Motor neuron (in vitro differentiated cells): ENCODE results near the gene ZNF385B. TPM values are rescaled to one million over a fixed set of nuclear protein-coding genes. Genes with fewer than 3 reads are reported as not detected.

Experiments
- ATAC-seq, 8 experiments: fragments of 200-7000 bp; cut with Tn5 transposase; replicated peaks in 6 of 8; 2 replicates each; pipeline ENCODE4 v1.8.0; 2021; ENCODE audit warnings: mild to moderate bottlenecking in 8 of 8, moderate library complexity in 8 of 8
- H3K27ac ChIP-seq, 2 donors: fragments of 250-450 bp; sonication (Bioruptor Pico); 2 replicates each; pipeline ENCODE4 v1.9.0; 2021; ENCODE audit warnings: antibody characterized with exemption in 2 of 2, mild to moderate bottlenecking in 2 of 2, moderate library complexity in 1 of 2
- H3K4me1 ChIP-seq, 2 donors: fragments of 250-450 bp; sonication (Bioruptor Pico); replicated peaks in 1 of 2; 2 replicates each; pipeline ENCODE4 v1.6.1; 2021; ENCODE audit warnings: antibody characterized with exemption in 2 of 2, mild to moderate bottlenecking in 2 of 2, moderate library complexity in 1 of 2
- H3K4me3 ChIP-seq, 5 donors: fragments of 250-450 bp; sonication (Bioruptor Pico); 2 replicates each; pipeline ENCODE4 v1.9.0; 2021; ENCODE audit warnings: antibody characterized with exemption in 5 of 5, mild to moderate bottlenecking in 5 of 5, moderate library complexity in 4 of 5
- WGBS, 10 experiments: fragments of 450-650 bp; shearing (Covaris generic); methylation state at CpG; one replicate each; pipeline ENCODE4 v1.0.0; 2022; 5-methylcytosine and 5-hydroxymethylcytosine counted together
- in situ Hi-C, 9 experiments: fragments of 400-800 bp; cut with MboI; loops; one replicate each; pipeline ENCODE4 v1.15.0; 2021; ENCODE audit warnings: low sequenced_read_pairs in 9 of 9, low pct_unique_long_range_greater_than_20kb in 2 of 9; ENCODE audit not compliant: unreplicated experiment in 9 of 9
- total RNA-seq, 8 experiments: library from RNA; unstranded; fragments of 300-600 nt; gene quantifications; 2 replicates each; pipeline versions ENCODE4 v1.2.3 to v1.2.4, GENCODE V29; 2022

ZNF385B gene
- total RNA-seq, 8 experiments from 2014 or later: 0.14 to 1.6 (median 0.74) TPM; not detected in 2

DNA sequence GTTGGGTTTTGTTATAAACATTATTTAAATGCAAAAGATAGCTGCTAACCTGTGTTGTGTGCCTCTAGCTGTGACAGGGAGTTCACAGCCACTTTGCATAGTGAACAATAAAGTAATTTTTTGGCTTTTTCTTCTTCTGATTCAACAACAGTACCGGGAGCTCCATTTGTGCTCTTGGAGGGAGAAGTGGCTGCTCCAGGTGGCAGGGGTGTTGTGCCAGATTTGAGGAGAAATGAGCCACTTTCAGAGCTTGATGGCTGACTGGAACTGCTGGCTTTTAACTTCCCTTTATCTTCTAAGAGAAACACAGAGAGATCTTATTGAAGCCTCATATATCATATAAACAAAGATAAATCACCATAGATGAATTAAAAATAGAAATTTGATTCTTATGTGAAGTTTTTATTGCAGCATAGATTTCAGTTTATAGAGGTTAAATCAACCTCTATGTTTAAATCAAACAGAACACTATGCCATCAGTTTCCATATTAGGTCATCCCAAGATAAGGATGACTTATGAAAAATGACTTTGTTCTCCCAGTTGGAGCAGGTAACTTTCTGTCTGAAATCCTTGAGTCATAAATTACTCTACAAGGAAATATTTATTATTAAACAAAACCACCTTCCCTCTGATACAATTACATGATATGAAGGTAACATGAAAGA is 414.8 kb downstream of the ZNF385B start:
- Histone ChIP-seq H3K27ac (no peak overlapping the region), H3K4me1 (peaks cover 0 to 7% of the 10 kb centered on the region in 2 donors), H3K4me3 (no peak overlapping the region)
- WGBS, 10 experiments: 17 to 80% (median 50%) methylated on average over 1 of the region's 1 CpG; no CpG with 5 or more reads in 3 of the 10 experiments
- in situ Hi-C loops: loop anchor here in 3 of 9 experiments (25.0 kb wide), 2 partner anchors 291 to 659 kb away; no protein-coding TSS in a partner anchor
- ATAC-seq: no peak

DNA sequence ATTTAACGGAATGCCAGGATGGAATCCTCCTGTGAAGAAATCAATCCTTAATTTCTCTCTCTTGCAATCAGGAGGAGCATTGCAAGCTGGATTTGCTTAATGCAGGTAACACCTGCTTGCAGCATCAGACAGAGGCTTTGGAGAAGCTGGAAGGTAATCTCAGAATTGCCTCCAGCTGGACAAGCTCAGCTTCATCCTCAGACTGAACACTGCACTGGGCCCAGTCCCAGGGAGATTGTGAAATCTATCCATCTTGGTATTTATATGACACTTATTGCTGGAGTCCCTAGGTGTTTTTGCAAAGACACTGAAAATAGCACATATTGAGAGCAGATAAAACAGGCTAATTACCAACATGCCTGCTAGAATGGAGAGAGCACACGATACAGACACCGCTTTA is 417.4 kb downstream of the ZNF385B start:
- H3K4me1 ChIP-seq: peaks cover 4 to 17% of the 10 kb centered on the region in 2 donors
- no peak overlapping the region for H3K27ac ChIP-seq
- ATAC-seq: peak in 6 of 8 experiments; percentile 8 to 53 (median 23)
- in situ Hi-C loops: loop anchor here in 3 of 9 experiments (25.0 kb wide), 2 partner anchors 293 to 657 kb away; no protein-coding TSS in a partner anchor
- H3K4me3 ChIP-seq: no peak overlapping the region
- WGBS, 10 experiments: 50 to 100% (median 91%) methylated on average over 1 to 3 of the region's 3 CpGs

DNA sequence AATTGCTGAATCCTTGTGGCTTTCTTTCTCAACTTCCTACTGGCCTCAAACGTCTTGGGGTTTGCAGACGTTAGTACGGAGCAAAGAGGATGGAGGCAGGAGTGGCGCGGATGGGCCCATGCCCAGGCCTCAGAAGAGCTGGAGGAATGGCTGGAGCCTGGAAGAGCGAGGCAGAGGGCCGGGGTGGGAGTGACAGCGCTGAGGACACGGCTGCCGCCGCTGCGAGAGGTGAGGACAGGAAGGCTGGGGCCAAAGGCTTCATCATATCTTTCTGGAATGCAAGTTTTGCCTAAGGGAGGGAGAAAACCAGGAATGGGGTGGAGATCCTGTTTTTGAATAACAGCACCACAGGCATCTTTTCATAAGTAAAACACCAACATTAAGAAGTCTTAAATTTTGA is 418.2 kb downstream of the ZNF385B start:
- H3K4me1 ChIP-seq: peaks cover 6 to 20% of the 10 kb centered on the region in 2 donors
- WGBS, 10 experiments: 17 to 86% (median 40%) methylated on average over 1 to 8 of the region's 12 CpGs; no CpG with 5 or more reads in 5 of the 10 experiments
- ATAC-seq: peak in 3 of 8 experiments; percentile 78 to 86 (median 86)
- no peak overlapping the region for H3K4me3 ChIP-seq
- in situ Hi-C loops: loop anchor here in 3 of 9 experiments (25.0 kb wide), 2 partner anchors 294 to 656 kb away; no protein-coding TSS in a partner anchor
- no peak overlapping the region for H3K27ac ChIP-seq

DNA sequence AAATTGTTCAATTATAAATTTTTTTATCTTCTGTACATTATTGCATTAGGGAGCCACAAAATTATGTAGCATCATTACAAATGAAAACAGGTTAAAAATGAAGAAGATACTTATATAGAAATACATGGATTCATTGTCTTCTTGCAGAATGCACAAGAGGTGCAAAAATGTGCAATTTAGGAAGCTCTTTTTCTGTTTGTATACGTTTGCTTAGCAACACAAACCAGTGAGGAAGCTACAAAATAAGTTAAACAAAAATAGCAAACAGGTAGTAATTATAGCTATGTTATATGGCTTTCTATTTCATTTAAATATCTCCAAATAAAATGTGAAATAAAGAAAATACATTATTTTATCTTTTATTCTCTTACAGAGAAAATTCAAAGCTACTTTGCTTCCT is 419.2 kb downstream of the ZNF385B start:
- Histone ChIP-seq H3K4me1 (peaks cover 6 to 20% of the 10 kb centered on the region in 2 donors), H3K27ac (no peak overlapping the region), H3K4me3 (no peak overlapping the region)
- no peak for ATAC-seq
- in situ Hi-C loops: loop anchor here in 3 of 9 experiments (25.0 kb wide), 2 partner anchors 295 to 655 kb away; no protein-coding TSS in a partner anchor
- 25 to 100% (median 81%) methylated on average over 1 of the region's 1 CpG; no CpG with 5 or more reads in 2 of the 10 experiments for WGBS, 10 experiments

DNA sequence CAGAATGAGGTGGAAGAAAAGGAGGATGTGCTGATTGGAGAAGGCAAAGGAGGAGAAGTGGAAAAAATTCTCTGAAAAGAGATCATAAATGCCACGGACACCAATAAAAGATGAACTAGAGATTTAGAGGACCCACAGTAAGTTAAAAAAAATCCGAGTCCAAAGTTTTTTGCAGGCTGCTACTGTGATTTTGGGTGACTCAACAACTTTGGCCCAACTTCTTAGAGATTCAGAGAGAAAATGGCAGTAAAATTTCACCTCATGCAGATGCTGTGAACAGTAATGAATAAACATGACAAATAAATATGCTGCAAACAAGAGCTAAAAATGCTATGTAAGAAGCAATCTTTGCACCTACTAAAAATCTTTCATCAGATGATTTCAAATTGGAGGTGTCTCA is 419.9 kb downstream of the ZNF385B start:
- in situ Hi-C loops: loop anchor here in 3 of 9 experiments (25.0 kb wide), 2 partner anchors 296 to 654 kb away; no protein-coding TSS in a partner anchor
- H3K4me3 ChIP-seq: no peak overlapping the region
- H3K27ac ChIP-seq: no peak overlapping the region
- peak in 2 of 8 experiments; percentile 18 to 49 for ATAC-seq
- H3K4me1 ChIP-seq: peaks cover 6 to 20% of the 10 kb centered on the region in 2 donors
- 20 to 100% (median 83%) methylated on average over 1 to 2 of the region's 2 CpGs; no CpG with 5 or more reads in 1 of the 10 experiments for WGBS, 10 experiments

DNA sequence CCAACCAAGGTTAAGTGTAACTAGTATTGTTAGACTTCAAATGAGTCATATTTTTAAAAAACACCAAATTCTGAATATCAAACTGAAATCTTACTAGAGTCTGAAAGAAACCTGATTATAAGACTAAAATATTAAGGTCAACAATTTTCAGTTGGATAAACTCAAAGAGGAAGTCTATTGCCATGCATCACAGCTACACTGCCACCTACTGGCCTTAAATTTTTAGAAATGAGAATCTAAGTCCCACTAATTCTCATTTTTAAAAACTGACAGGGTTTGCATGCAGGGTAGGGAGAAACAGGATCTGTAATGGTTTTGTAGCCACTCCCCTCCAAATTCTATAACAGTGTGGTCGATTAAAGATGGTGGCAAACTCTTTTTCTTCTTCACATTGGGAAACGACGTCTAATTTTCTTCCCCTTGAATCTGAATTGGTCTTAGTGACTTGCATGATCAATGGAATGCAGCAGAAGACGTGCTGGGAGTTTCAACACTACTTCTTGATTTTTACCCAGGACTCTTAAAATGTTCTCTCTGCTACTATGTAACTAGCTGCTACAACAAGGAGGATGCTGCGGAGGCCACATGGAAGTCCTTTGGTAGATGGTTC is 420.7 kb downstream of the ZNF385B start:
- no peak overlapping the region for H3K4me3 ChIP-seq
- WGBS, 10 experiments: 55 to 100% (median 92%) methylated on average over 1 to 5 of the region's 5 CpGs; no CpG with 5 or more reads in 3 of the 10 experiments
- peaks cover 6 to 20% of the 10 kb centered on the region in 2 donors for H3K4me1 ChIP-seq
- in situ Hi-C loops: loop anchor here in 3 of 9 experiments (25.0 kb wide), 2 partner anchors 297 to 653 kb away; no protein-coding TSS in a partner anchor
- ATAC-seq: no peak
- no peak overlapping the region for H3K27ac ChIP-seq

DNA sequence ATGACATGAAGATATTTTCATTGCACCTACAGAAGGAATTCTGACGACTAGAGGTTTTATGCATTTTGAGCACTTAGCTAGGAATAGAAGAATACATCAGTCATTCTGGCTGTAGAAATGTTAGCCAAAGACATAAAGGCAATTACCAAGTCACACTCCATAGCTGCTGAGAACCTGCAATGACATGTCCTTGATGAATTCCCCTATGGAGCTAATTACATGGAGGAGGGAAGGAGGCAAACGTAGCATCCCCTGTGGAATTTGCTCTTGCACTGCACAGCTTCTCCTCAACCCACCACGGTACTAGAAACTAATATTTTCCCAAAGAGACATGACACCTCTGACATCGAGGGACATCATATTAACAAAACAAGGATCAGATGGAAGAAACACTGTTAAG is 422.8 kb downstream of the ZNF385B start:
- peak in 5 of 8 experiments; percentile 97 to 100 (median 100) for ATAC-seq
- Histone ChIP-seq H3K27ac (peak overlapping the region; percentile 10 to 49), H3K4me1 (peaks cover 6 to 13% of the 10 kb centered on the region in 2 donors), H3K4me3 (no peak overlapping the region)
- 0 to 100% (median 40%) methylated on average over 1 to 4 of the region's 4 CpGs for whole genome bisulfite sequencing, 10 experiments
- in situ Hi-C loops: loop anchor here in 3 of 9 experiments (25.0 kb wide), 2 partner anchors 299 to 651 kb away; no protein-coding TSS in a partner anchor

DNA sequence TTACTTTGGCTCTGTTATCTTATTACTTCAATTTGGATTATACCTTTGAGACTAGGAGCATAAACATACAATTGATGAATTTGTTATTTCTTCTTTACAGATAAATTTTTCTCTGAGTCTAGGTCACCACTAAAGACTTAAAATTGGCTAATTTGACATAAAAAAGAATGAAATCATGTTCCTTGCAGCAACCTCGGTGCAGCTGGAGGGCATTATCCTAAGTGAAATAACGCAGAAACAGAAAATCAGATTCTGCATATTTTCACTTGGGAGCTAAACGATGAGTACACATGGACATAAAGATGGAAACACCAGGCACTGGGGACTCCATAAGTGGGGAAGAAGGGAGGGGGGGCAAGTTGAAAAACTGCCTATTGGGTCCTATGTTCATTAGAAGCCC is 424.0 kb downstream of the ZNF385B start:
- H3K4me3 ChIP-seq: no peak overlapping the region
- WGBS, 10 experiments: 30 to 94% (median 71%) methylated on average over 1 to 3 of the region's 3 CpGs; no CpG with 5 or more reads in 3 of the 10 experiments
- in situ Hi-C loops: loop anchor here in 3 of 9 experiments (25.0 kb wide), 2 partner anchors 300 to 650 kb away; no protein-coding TSS in a partner anchor
- no peak overlapping the region for H3K27ac ChIP-seq
- no peak for ATAC-seq
- H3K4me1 ChIP-seq: peaks cover 6 to 13% of the 10 kb centered on the region in 2 donors

DNA sequence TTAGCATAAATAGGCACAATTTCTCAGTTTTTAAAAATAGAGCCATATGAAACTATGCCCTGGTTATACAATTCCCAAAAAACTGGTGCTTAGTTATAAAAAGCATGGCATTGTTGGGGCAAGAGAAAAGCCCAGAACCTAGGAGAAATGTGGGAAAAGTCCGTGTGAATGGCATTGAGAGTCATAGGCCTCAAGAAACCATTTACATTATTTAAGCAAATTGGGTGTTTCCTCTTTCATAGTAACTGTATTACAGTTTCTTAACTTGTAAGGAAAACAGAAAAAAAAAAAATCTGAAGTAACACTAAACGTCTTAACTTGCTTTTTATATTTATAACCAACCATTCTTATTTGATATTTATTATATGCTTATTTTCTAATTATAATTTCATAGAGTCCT is 425.8 kb downstream of the ZNF385B start:
- H3K27ac ChIP-seq: no peak overlapping the region
- WGBS, 10 experiments: 0 to 100% (median 54%) methylated on average over 1 to 2 of the region's 2 CpGs
- H3K4me1 ChIP-seq: peaks cover 6 to 13% of the 10 kb centered on the region in 2 donors
- in situ Hi-C loops: loop anchor here in 3 of 9 experiments (25.0 kb wide), 2 partner anchors 302 to 648 kb away; no protein-coding TSS in a partner anchor
- H3K4me3 ChIP-seq: no peak overlapping the region
- peak in 3 of 8 experiments; percentile 37 to 66 (median 59) for ATAC-seq

DNA sequence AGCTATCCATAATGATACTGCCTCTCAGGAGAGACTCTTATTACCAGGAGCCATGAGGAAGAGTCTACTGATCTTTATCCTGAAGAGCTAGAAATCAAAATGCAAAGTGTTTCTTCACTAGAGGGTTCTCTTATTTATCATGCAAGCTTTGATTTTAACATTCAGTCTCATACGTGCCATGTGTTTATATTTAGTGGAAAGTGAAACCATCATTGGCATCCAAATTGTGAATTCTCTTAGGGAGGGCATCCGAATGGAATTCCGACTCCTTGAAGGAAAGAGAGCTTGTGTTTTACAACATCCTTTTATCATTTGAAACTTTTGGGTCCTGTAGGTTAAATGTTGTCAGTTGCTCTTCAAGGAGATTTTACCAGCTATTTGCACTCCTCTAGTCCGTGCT is 426.4 kb downstream of the ZNF385B start:
- peak in 3 of 8 experiments; percentile 28 to 56 (median 36) for ATAC-seq
- H3K27ac ChIP-seq: no peak overlapping the region
- WGBS, 10 experiments: 15 to 95% (median 76%) methylated on average over 2 to 4 of the region's 4 CpGs; no CpG with 5 or more reads in 1 of the 10 experiments
- H3K4me1 ChIP-seq: peaks cover 6 to 14% of the 10 kb centered on the region in 2 donors
- in situ Hi-C loops: loop anchor here in 3 of 9 experiments (25.0 kb wide), 2 partner anchors 302 to 648 kb away; no protein-coding TSS in a partner anchor
- H3K4me3 ChIP-seq: no peak overlapping the region

DNA sequence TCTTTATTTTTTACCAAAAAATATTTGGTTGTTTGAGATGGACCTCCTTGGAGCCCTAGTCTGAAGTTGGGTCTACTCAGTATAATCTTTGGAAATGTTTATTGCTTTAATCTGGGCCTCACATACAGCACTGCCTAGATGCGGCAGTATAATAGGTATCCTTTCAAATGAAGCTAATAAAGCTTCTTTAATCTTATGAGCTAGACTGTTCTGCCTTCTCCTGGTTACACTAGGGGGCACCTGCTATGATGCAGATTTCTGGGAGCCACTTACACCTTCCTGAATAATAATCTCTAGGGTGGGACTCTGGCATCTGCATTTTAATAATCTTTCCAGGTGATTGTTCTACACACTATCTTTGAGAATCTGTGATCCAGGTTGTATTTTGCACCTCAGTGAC is 427.1 kb downstream of the ZNF385B start:
- Histone ChIP-seq H3K4me1 (peaks cover 5 to 11% of the 10 kb centered on the region in 2 donors), H3K4me3 (no peak overlapping the region), H3K27ac (no peak overlapping the region)
- WGBS, 10 experiments: 80 to 100% (median 94%) methylated on average over 1 of the region's 1 CpG; no CpG with 5 or more reads in 2 of the 10 experiments
- ATAC-seq: no peak
- in situ Hi-C loops: loop anchor here in 3 of 9 experiments (25.0 kb wide), 2 partner anchors 303 to 647 kb away; no protein-coding TSS in a partner anchor

DNA sequence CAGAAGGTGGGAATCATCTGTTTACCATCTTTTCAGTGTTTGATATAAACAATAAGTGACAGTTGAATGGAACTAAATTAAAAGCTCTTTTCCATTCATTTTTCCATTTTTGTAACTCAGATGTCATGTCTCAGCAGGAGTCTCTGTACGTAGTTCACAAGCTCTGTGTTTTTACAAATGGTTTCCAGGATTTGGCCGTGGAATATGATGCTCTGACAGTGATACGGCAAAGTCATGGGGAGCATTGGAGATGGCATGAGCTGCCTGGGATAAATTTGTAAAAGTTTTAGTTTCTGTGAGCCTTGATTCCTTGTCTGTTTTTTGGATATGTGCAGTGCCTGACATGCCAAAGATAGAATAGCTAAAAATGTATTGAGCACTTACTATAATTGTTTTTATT is 428.7 kb downstream of the ZNF385B start:
- ATAC-seq: no peak
- WGBS, 10 experiments: 38 to 100% (median 86%) methylated on average over 1 to 3 of the region's 3 CpGs
- Histone ChIP-seq H3K4me3 (no peak overlapping the region), H3K27ac (no peak overlapping the region), H3K4me1 (peaks cover 0 to 12% of the 10 kb centered on the region in 2 donors)
- in situ Hi-C loops: loop anchor here in 3 of 9 experiments (25.0 kb wide), 2 partner anchors 305 to 645 kb away; no protein-coding TSS in a partner anchor
